GM20000 (cell line): ENCODE data around the gene RANBP3L.
"Not testable (repeated sequence)": the region's sequence is repeated elsewhere in the genome, so short reads cannot be mapped to it uniquely, and the experiment has no call there.

Source experiments
- DNase-seq: peaks from one replicate; pipeline ENCODE4 v3.0.0; 2012; ENCODE audit warnings: low spot score
- TF ChIP-seq, protein P1 (sequence below): IDR thresholded peaks from 2 replicates; pipeline ENCODE4 v1.5.1; 2012; ENCODE audit warnings: mild to moderate bottlenecking, control low read depth; ENCODE audit errors: extremely low read depth, missing control alignments

Gene RANBP3L

GRCh38 chr5:36300927-36301540 lies 668 bp downstream of the RANBP3L start:
- TF ChIP-seq, protein P1, sequence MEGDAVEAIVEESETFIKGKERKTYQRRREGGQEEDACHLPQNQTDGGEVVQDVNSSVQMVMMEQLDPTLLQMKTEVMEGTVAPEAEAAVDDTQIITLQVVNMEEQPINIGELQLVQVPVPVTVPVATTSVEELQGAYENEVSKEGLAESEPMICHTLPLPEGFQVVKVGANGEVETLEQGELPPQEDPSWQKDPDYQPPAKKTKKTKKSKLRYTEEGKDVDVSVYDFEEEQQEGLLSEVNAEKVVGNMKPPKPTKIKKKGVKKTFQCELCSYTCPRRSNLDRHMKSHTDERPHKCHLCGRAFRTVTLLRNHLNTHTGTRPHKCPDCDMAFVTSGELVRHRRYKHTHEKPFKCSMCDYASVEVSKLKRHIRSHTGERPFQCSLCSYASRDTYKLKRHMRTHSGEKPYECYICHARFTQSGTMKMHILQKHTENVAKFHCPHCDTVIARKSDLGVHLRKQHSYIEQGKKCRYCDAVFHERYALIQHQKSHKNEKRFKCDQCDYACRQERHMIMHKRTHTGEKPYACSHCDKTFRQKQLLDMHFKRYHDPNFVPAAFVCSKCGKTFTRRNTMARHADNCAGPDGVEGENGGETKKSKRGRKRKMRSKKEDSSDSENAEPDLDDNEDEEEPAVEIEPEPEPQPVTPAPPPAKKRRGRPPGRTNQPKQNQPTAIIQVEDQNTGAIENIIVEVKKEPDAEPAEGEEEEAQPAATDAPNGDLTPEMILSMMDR, result no peak
- DNase-seq, result no peak

GRCh38 chr5:36300191-36300926 lies 1.3 kb downstream of the RANBP3L start:
- no peak for DNase-seq
- TF ChIP-seq, protein P1, result no peak

DNA sequence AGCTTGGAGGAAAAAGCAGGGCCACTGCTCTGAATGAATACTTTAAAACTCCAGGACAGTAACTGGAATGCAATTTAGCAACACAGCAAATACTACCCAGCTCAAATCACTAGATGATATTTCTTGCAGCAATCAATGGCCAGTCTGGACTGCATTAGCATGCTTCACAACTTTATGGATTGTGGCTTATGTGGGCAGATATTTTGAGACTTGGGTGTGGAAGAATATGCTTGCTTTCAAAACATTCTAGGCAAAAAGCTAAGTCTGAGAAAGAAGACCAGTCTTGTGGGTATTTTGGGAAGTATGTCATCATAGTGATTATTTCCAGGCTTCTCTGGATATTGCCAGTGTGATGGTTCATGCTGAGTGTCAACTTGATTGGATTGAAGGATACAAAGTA lies 3.1 kb downstream of the RANBP3L start:
- no peak for DNase-seq
- TF ChIP-seq, protein P1, result no peak

DNA sequence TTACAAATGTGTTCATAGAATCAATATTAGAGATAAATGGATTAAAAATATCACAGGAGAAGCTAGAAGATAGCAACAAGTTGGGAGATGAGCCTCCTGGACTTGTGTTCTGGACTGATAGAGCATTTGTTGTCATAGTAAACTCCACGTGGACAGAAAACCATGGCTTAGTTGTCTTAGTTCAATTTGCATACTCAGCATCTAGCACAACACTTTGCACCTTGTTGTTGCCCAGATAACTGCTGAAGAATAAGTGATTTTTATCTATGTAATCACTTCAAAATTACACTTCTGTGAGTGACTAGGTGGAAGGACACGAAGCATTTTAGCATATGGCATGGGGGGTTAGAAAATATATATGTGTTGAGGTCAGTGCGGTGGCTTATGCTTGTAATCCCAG lies 4.0 kb downstream of the RANBP3L start:
- TF ChIP-seq, protein P1, result no peak
- no peak for DNase-seq

DNA sequence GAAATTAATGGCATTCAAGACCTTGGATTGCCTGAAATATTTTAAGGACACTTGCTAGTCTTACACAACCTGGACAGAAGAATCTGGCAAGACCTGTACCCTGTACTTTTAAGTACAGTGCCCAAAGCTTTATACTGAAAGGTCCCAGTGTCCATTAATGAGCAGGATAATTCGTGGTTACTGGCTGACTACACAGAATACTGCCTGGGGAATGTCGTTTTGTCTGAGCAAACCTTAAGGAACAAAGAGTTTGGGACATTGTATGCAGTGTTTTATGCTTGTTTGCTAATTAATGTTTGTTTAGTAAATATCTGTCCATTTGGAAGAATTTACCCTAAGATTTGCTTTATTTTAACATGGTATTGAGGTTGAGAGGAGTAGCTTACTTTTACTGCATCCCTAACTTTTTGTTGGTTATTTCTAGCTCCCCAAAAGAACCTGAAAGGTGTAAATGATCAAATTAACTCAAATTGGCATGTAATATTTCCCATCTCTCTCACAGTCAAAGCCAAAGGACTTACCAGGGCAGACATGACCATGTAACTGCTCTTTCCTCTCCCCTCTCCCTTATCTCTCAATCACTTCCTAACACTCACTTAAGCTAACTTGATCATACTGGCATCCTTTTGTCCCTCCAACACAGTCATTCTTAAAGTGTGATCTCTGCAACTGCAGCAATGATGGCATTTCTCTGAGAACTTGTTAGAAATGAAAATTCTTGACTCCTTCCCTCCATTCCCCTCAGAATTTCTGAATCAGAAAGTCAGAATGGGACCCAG lies 15.7 kb downstream of the RANBP3L start:
- TF ChIP-seq, protein P1, result no peak
- no peak for DNase-seq

GRCh38 chr5:36283775-36284174 lies 17.9 kb downstream of the RANBP3L start:
- not testable (repeated sequence) for DNase-seq

- no peak for DNase-seq
- TF ChIP-seq, protein P1, result no peak
Observed at GRCh38 chr5:36281626-36282025, 20.1 kb downstream of the RANBP3L start.
